ENCODE data around the gene NTM. TPM values are rescaled to one million over a fixed set of nuclear protein-coding genes. Genes with fewer than 3 reads are reported as not detected.

Gene NTM
- polyA plus RNA-seq, 1 experiment: 33.6 TPM

- Histone ChIP-seq H3K27me3 (ENCODE audit: control insufficient read depth, insufficient read depth, low read length) (no peaks in the 10 kb centered on the region), H3K36me3 (ENCODE audit: control insufficient read depth, insufficient read depth, low read length) (no peaks in the 10 kb centered on the region), H3K4me3 (ENCODE audit: low read depth, low read length) (no peak overlapping the region)
- DNase-seq (ENCODE audit: low read depth): no peak
- POLR2A ChIA-PET: no interaction called here
- TF ChIP-seq CTCF (IDR thresholded peaks at IDR 0.05; ENCODE audit: insufficient read depth, low read depth, low read length): no peak
- CTCF ChIA-PET: no interaction called here
These were observed 403.2 kb downstream of the NTM start for GRCh38 chr11:131773626-131774025.

- POLR2A ChIA-PET: no interaction called here
- Histone ChIP-seq H3K4me3 (ENCODE audit: low read depth, low read length) (no peak overlapping the region), H3K27me3 (ENCODE audit: control insufficient read depth, insufficient read depth, low read length) (peaks cover 2% of the 10 kb centered on the region; the same call in 1 of the 2 replicates), H3K36me3 (ENCODE audit: control insufficient read depth, insufficient read depth, low read length) (no peaks in the 10 kb centered on the region)
- no peak for DNase-seq (ENCODE audit: low read depth)
- no peak for TF ChIP-seq CTCF (IDR thresholded peaks at IDR 0.05; ENCODE audit: insufficient read depth, low read depth, low read length)
- CTCF ChIA-PET: interaction anchor here (0.7 to 1.0 kb wide), 3 partner anchors 28 to 860 kb away, joined by 3 to 4 read pairs (median 4); no protein-coding TSS in a partner anchor
These were observed 405.8 kb downstream of the NTM start for GRCh38 chr11:131776211-131776610.

GRCh38 chr11:131785801-131786200, 415.4 kb downstream of the NTM start:
- H3K36me3 ChIP-seq (ENCODE audit: control insufficient read depth, insufficient read depth, low read length): no peaks in the 10 kb centered on the region
- TF ChIP-seq CTCF (IDR thresholded peaks at IDR 0.05; ENCODE audit: insufficient read depth, low read depth, low read length): no peak
- CTCF ChIA-PET: no interaction called here
- H3K4me3 ChIP-seq (ENCODE audit: low read depth, low read length): no peak overlapping the region
- no peak for DNase-seq (ENCODE audit: low read depth)
- H3K27me3 ChIP-seq (ENCODE audit: control insufficient read depth, insufficient read depth, low read length): peaks cover 3% of the 10 kb centered on the region; the same call in 1 of the 2 replicates
- POLR2A ChIA-PET: no interaction called here

- Histone ChIP-seq H3K27me3 (ENCODE audit: control insufficient read depth, insufficient read depth, low read length) (no peaks in the 10 kb centered on the region), H3K36me3 (ENCODE audit: control insufficient read depth, insufficient read depth, low read length) (no peaks in the 10 kb centered on the region), H3K4me3 (ENCODE audit: low read depth, low read length) (no peak overlapping the region)
- TF ChIP-seq CTCF (IDR thresholded peaks at IDR 0.05; ENCODE audit: insufficient read depth, low read depth, low read length): no peak
- ChIA-PET CTCF (no interaction called here), POLR2A (no interaction called here)
- no peak for DNase-seq (ENCODE audit: low read depth)
These were observed 416.7 kb downstream of the NTM start for GRCh38 chr11:131787119-131787518.

GRCh38 chr11:131790586-131790985, 420.2 kb downstream of the NTM start:
- CTCF ChIA-PET: no interaction called here
- Histone ChIP-seq H3K27me3 (ENCODE audit: control insufficient read depth, insufficient read depth, low read length) (no peaks in the 10 kb centered on the region; the same call in 1 of the 2 replicates), H3K4me3 (ENCODE audit: low read depth, low read length) (no peak overlapping the region), H3K36me3 (ENCODE audit: control insufficient read depth, insufficient read depth, low read length) (no peaks in the 10 kb centered on the region)
- DNase-seq (ENCODE audit: low read depth): no peak
- POLR2A ChIA-PET: no interaction called here
- TF ChIP-seq CTCF (IDR thresholded peaks at IDR 0.05; ENCODE audit: insufficient read depth, low read depth, low read length): no peak

Data from BJ (cell line).